Measurements from ENCODE around the gene ITGA5. TPM values are rescaled to one million over a fixed set of nuclear protein-coding genes. Genes with fewer than 3 reads are reported as not detected.

ITGA5 gene
- total RNA-seq, 1 experiment from 2014 or later: 75.8 TPM

DNA sequence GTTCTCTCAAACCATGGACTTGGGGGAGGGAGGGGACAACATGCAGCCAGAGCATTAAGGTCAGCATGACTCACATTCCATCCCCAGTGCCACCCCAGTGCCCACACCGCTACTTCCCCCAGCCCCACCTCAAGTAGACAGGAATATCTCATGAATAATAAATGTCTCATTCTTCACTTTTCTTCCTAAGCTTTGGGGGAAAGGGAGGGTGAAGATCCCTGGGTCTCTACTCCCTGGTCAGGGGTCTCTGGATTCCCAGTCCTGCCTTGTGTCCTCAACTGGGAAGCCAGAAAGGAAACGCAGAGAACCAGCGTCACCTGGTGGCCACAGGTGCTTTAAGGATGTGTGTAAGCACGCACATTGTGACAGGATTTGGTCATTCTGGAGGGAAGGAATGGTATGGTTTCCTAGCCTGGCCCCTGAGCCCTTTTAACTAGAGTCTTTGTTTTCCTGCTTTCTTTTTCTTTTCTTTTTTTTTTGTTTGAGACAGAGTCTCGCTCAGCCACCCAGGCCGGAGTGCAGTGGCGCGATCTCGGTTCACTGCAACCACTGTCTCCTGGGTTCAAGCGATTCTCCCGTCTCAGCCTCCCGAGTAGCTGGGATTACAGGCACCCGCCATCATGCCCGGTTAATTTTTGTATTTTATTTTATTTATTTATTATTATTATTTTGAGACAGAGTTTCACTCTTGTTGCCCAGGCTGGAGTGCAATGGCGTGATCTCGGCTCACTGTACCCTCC lies 58.2 kb downstream of the ITGA5 start:
- H3K27ac ChIP-seq (ENCODE audit: low read length): peak overlapping the region; percentile 91
- no peaks in the 10 kb centered on the region for H3K9me3 ChIP-seq (ENCODE audit: control insufficient read depth, insufficient read depth, low read depth, low read length)
- ChIA-PET POLR2A (no interaction called here), CTCF (interaction anchor here (0.7 kb wide), 1 partner anchor 61 kb away, joined by 3 read pairs; no protein-coding TSS in a partner anchor)
- peaks cover 32% of the 10 kb centered on the region for H3K4me1 ChIP-seq (ENCODE audit: control insufficient read depth, insufficient read depth, low read length)
- TF ChIP-seq CTCF (IDR thresholded peaks at IDR 0.05) (peak; percentile 96), POLR2AphosphoS5 (IDR thresholded peaks at IDR 0.05; ENCODE audit: low read depth, low read length) (no peak)
- BruUV-seq (replicated peaks): no TSS peak
- DNase-seq (ENCODE audit: low read depth, low spot score): peak; percentile 81
- ATAC-seq: peak; percentile 68
- in situ Hi-C loops (cut with HindIII; ENCODE audit: low pct_unique_long_range_greater_than_20kb, low sequenced_read_pairs) (no loop called here), intact Hi-C loops (cut with micrococcal nuclease; ENCODE audit: unreplicated experiment) (loop anchor here (2.0 to 5.0 kb wide), 2 partner anchors 74 to 140 kb away; no protein-coding TSS in a partner anchor)
- H3K27me3 ChIP-seq (ENCODE audit: control insufficient read depth, insufficient read depth, low read length): no peaks in the 10 kb centered on the region
- H3K4me3 ChIP-seq (ENCODE audit: low read depth in 2 of 2, low read length in 2 of 2): no peak overlapping the region
- no peaks in the 10 kb centered on the region for H3K36me3 ChIP-seq (ENCODE audit: control insufficient read depth, insufficient read depth, low read length)

DNA sequence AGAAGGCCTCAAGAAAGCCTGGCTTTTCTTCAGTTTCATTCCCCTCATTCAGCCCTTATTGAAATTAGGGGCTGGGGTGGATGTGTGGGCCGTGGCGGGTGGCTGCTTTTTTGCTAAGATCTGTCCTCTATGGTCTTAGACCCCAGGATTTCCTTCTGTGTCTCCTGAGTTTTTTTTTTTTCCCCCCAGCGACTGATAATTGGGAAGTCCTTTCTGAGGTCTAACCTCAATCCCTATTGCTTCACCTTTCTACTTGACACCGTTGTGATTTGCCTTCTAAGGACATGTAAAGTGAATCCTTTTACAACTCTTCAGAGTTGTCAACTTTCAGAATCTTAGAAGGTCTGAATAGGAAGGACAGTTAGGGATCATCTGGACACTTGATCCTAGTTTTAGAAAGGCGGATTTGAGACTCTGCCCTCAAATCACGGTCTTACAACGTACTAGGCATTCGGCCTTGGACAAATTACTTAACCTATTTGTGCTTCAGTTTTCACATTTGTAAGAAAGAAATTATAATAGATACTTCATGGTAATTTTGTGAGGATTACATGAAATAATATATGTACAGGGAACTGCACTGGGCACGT lies 59.2 kb downstream of the ITGA5 start:
- ChIA-PET POLR2A (no interaction called here), CTCF (interaction anchor here (0.7 to 1.3 kb wide), 4 partner anchors 19 to 140 kb away, joined by 3 to 8 read pairs (median 3); no protein-coding TSS in a partner anchor)
- no peaks in the 10 kb centered on the region for H3K27me3 ChIP-seq (ENCODE audit: control insufficient read depth, insufficient read depth, low read length)
- DNase-seq (ENCODE audit: low read depth, low spot score): no peak
- ATAC-seq: no peak
- H3K4me3 ChIP-seq (ENCODE audit: low read depth in 2 of 2, low read length in 2 of 2): peak overlapping the region; percentile 75 to 85
- no TSS peak for BruUV-seq (replicated peaks)
- TF ChIP-seq SIN3A (IDR thresholded peaks at IDR 0.05; ENCODE audit: borderline replicate concordance, insufficient read depth, low read depth, low read length) (no peak), TCF7L2 (IDR thresholded peaks at IDR 0.05; ENCODE audit: low read depth, low read length) (no peak), CTCF (IDR thresholded peaks at IDR 0.05) (no peak)
- TF ChIP-seq, protein P1, sequence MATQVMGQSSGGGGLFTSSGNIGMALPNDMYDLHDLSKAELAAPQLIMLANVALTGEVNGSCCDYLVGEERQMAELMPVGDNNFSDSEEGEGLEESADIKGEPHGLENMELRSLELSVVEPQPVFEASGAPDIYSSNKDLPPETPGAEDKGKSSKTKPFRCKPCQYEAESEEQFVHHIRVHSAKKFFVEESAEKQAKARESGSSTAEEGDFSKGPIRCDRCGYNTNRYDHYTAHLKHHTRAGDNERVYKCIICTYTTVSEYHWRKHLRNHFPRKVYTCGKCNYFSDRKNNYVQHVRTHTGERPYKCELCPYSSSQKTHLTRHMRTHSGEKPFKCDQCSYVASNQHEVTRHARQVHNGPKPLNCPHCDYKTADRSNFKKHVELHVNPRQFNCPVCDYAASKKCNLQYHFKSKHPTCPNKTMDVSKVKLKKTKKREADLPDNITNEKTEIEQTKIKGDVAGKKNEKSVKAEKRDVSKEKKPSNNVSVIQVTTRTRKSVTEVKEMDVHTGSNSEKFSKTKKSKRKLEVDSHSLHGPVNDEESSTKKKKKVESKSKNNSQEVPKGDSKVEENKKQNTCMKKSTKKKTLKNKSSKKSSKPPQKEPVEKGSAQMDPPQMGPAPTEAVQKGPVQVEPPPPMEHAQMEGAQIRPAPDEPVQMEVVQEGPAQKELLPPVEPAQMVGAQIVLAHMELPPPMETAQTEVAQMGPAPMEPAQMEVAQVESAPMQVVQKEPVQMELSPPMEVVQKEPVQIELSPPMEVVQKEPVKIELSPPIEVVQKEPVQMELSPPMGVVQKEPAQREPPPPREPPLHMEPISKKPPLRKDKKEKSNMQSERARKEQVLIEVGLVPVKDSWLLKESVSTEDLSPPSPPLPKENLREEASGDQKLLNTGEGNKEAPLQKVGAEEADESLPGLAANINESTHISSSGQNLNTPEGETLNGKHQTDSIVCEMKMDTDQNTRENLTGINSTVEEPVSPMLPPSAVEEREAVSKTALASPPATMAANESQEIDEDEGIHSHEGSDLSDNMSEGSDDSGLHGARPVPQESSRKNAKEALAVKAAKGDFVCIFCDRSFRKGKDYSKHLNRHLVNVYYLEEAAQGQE (IDR thresholded peaks at IDR 0.05; ENCODE audit: insufficient read depth in 1 of 2, low read depth in 2 of 2, low read length in 1 of 2): no peak
- H3K9me3 ChIP-seq (ENCODE audit: control insufficient read depth, insufficient read depth, low read depth, low read length): no peaks in the 10 kb centered on the region
- in situ Hi-C loops (cut with HindIII; ENCODE audit: low pct_unique_long_range_greater_than_20kb, low sequenced_read_pairs) (no loop called here), intact Hi-C loops (cut with micrococcal nuclease; ENCODE audit: unreplicated experiment) (loop anchor here (2.0 to 5.0 kb wide), 2 partner anchors 73 to 139 kb away; no protein-coding TSS in a partner anchor)
- peaks cover 32% of the 10 kb centered on the region for H3K4me1 ChIP-seq (ENCODE audit: control insufficient read depth, insufficient read depth, low read length)
- no peaks in the 10 kb centered on the region for H3K36me3 ChIP-seq (ENCODE audit: control insufficient read depth, insufficient read depth, low read length)
- H3K27ac ChIP-seq (ENCODE audit: low read length): peak overlapping the region; percentile 91

Data from Panc1 (cell line).